Colonic mucosa (tissue), 4 donors: Measurements from ENCODE around the gene MTHFD1. TPM values are rescaled to one million over a fixed set of nuclear protein-coding genes. Genes with fewer than 3 reads are reported as not detected.

ENCODE experiments used
- DNase-seq: peaks from one replicate; pipeline ENCODE4 v3.0.0-alpha.2; 2020
- H3K27ac ChIP-seq: fragments of 200-600 bp; one replicate; pipeline ENCODE4 v1.8.0; 2021
- H3K27me3 ChIP-seq: fragments of 200-600 bp; one replicate; pipeline ENCODE4 v1.8.0; 2021
- H3K36me3 ChIP-seq: fragments of 200-600 bp; one replicate; pipeline ENCODE4 v1.8.0; 2021
- H3K4me1 ChIP-seq: fragments of 200-600 bp; one replicate; pipeline ENCODE4 v1.8.0; 2021; ENCODE audit warnings: mild to moderate bottlenecking
- H3K4me3 ChIP-seq: fragments of 200-600 bp; one replicate; pipeline ENCODE4 v1.8.0; 2021
- H3K9ac ChIP-seq, 2 donors: one replicate each; pipeline ENCODE4 v1.7.0; 2013; ENCODE audit warnings: control low read depth in 2 of 2, low read depth in 2 of 2, low read length in 2 of 2
- H3K9me3 ChIP-seq: fragments of 200-600 bp; one replicate; pipeline ENCODE4 v1.8.0; 2021
- intact Hi-C: fragments of 100-400 bp; cut with DNase I; formaldehyde crosslinking; loops from one replicate; pipeline ENCODE4 v1.14.1; 2022
- total RNA-seq, 2 donors: library from RNA; stranded (reverse); fragmentation: NEBNext Ultra II Directional in 1 of 2; extraction: Animal tissue kit (Norgen Biotek cat#: 25700) in 1 of 2; gene quantifications; one replicate each; pipeline ENCODE4 v1.2.1, GENCODE V29; 2021
- TF ChIP-seq, protein P1 (sequence below): fragments of 200-600 bp; IDR thresholded peaks from one replicate; pipeline ENCODE4 v1.8.0; 2022; ENCODE audit warnings: antibody characterized with exemption, mild to moderate bottlenecking
- donor health status: healthy.
- donor health status: DM: no; HTN: no; CAD: no.
- donor health status: DM: no; HTN: no; CAD: no.

Gene MTHFD1
- total RNA-seq, 2 donors from 2014 or later, result 38.1 to 123 TPM

DNA sequence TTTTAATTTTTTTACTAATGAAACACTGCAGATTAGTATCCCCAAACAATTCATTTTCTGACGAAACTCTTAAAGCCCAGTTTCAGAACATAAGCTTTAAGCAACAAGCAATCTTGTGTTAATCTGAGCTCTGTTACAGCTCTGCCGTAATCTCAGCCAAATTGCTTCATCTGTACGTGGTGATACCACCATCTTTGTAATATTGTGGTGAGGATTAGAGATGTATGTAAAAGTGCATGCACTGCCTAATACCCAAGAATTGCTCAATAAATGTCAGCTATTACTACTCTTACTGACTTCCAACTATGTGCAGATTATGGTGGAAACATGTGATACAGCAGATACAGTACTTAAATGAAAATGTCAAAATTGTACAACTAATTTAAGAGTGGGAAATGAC lies 78.9 kb downstream of the MTHFD1 start:
- no peaks in the 10 kb centered on the region for H3K36me3 ChIP-seq
- H3K9me3 ChIP-seq, result no peaks in the 10 kb centered on the region
- H3K4me3 ChIP-seq, result no peak overlapping the region
- H3K27me3 ChIP-seq, result no peaks in the 10 kb centered on the region
- intact Hi-C loops, result no loop called here
- TF ChIP-seq, protein P1, sequence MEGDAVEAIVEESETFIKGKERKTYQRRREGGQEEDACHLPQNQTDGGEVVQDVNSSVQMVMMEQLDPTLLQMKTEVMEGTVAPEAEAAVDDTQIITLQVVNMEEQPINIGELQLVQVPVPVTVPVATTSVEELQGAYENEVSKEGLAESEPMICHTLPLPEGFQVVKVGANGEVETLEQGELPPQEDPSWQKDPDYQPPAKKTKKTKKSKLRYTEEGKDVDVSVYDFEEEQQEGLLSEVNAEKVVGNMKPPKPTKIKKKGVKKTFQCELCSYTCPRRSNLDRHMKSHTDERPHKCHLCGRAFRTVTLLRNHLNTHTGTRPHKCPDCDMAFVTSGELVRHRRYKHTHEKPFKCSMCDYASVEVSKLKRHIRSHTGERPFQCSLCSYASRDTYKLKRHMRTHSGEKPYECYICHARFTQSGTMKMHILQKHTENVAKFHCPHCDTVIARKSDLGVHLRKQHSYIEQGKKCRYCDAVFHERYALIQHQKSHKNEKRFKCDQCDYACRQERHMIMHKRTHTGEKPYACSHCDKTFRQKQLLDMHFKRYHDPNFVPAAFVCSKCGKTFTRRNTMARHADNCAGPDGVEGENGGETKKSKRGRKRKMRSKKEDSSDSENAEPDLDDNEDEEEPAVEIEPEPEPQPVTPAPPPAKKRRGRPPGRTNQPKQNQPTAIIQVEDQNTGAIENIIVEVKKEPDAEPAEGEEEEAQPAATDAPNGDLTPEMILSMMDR, result no peak
- no peak overlapping the region for H3K9ac ChIP-seq
- no peak for DNase-seq
- no peaks in the 10 kb centered on the region for H3K4me1 ChIP-seq
- H3K27ac ChIP-seq, result peak overlapping the region; percentile 33

DNA sequence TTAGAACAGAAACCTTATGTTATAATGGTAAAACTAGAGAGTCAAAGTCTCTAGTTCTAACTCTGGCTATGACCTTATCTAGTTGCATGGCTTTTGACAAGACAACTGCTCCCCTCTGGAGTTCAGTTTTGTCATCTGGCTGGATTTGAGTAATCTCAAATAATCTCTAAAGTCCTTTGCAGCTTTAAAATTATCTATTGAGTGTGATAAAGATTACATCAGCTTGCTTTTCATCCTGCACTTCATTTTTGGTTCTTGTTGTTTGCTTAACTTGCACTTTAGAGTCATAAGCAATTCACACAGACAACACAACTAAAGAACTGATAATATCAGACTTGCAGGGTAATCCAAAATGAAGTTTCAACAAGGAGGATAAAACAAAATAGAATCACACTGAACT lies 79.4 kb downstream of the MTHFD1 start:
- Histone ChIP-seq H3K9me3 (no peaks in the 10 kb centered on the region), H3K27ac (peak overlapping the region; percentile 33), H3K36me3 (no peaks in the 10 kb centered on the region), H3K9ac (no peak overlapping the region), H3K27me3 (no peaks in the 10 kb centered on the region), H3K4me3 (no peak overlapping the region), H3K4me1 (no peaks in the 10 kb centered on the region)
- intact Hi-C loops, result no loop called here
- TF ChIP-seq, protein P1, result no peak
- no peak for DNase-seq

DNA sequence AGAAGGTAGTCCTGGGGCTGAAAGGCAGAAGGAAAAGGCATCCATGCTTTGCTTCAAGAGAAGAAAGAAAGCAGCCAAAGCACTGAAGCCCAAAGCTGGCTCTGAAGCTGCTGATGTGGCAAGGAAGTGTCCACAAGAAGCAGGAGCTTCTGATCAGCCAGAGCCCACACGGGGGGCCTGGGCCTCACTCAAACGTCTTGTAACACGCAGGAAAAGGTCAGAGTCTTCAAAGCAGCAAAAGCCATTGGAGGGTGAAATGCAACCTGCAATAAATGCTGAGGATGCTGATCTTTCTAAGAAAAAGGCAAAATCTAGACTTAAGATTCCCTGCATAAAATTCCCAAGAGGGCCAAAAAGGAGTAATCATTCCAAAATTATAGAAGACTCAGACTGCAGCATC lies 80.3 kb downstream of the MTHFD1 start:
- Histone ChIP-seq H3K4me1 (no peaks in the 10 kb centered on the region), H3K27me3 (no peaks in the 10 kb centered on the region), H3K36me3 (no peaks in the 10 kb centered on the region), H3K9me3 (no peaks in the 10 kb centered on the region), H3K4me3 (no peak overlapping the region), H3K9ac (no peak overlapping the region), H3K27ac (no peak overlapping the region)
- intact Hi-C loops, result no loop called here
- no peak for DNase-seq
- TF ChIP-seq, protein P1, result no peak

DNA sequence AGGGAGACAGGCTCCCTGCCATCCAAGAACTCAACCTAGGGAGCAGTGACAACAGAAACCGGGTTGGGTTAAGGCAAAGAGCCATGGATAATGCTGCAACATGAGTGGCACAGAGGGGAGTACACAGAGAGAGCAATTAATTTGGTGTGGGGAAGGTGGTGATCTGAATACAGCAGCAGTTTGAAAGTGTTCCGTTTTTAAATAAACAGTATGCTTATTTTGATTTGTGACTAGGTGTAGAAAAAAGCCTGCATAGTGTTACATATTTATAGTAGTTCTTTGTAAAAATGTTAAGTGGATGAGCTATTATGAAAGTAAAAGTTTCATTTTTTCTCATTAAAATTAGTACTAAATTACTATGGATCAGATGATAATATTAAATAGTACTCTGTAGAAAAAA lies 85.9 kb downstream of the MTHFD1 start:
- no peaks in the 10 kb centered on the region for H3K9me3 ChIP-seq
- TF ChIP-seq, protein P1, result no peak
- intact Hi-C loops, result no loop called here
- H3K27ac ChIP-seq, result no peak overlapping the region
- no peak overlapping the region for H3K9ac ChIP-seq
- no peaks in the 10 kb centered on the region for H3K36me3 ChIP-seq
- no peaks in the 10 kb centered on the region for H3K27me3 ChIP-seq
- H3K4me1 ChIP-seq, result no peaks in the 10 kb centered on the region
- DNase-seq, result no peak
- no peak overlapping the region for H3K4me3 ChIP-seq

DNA sequence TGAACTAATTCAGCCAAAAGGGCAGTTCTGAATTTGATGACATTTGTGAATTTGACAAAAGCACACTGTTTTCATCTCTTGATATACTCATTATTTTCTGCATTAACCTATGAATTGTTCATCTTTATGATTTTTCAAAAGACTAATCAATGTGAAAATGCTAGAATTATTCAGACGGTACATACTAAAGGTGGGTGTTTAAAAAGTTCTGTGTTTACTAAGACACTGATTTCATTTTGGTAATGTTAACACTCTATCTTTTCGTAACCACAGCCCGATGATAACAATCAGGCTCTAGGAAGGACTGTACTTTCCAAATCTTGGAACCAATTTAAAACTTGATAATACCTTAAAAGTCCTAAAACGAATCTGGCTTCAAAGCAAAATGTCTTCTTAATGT lies 86.5 kb downstream of the MTHFD1 start:
- intact Hi-C loops, result loop anchor here (5.0 kb wide), 2 partner anchors 42 to 127 kb away; no protein-coding TSS in a partner anchor
- TF ChIP-seq, protein P1, result no peak
- DNase-seq, result no peak
- Histone ChIP-seq H3K4me1 (no peaks in the 10 kb centered on the region), H3K4me3 (no peak overlapping the region), H3K9ac (no peak overlapping the region), H3K36me3 (no peaks in the 10 kb centered on the region), H3K27me3 (no peaks in the 10 kb centered on the region), H3K9me3 (no peaks in the 10 kb centered on the region), H3K27ac (no peak overlapping the region)
